Measurements from ENCODE around the gene VPS4B. TPM values are rescaled to one million over a fixed set of nuclear protein-coding genes. Genes with fewer than 3 reads are reported as not detected.

VPS4B gene
- total and polyA plus RNA-seq, 2 of the 8 experiments (the other 6 are each of a cell fraction or from before 2014, with no cell fraction given): 7.2 to 45.3 TPM

DNA sequence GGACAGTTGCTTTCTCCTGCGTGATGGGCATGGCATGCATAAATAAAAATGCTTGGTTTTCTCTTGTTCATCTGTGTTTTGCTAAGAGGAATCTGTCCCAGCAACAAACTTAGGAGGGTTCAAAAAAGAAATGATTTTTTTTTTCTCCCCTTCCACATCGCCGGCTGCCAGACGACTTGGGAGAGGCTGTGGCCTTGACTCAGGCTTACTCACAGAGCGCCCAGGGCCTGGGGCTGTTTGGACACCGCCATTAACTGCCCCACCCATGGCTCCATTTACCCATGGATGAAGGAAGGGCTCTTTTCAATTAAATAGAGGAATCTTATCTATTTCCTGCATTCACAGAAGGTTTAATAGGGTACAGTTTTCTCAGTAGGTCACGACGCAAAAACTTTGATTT is 32.2 kb upstream of the VPS4B start (continued):
- TF ChIP-seq YY1 (IDR thresholded peaks at IDR 0.05; ENCODE audit: low read depth, low read length): no peak
- TF ChIP-seq KDM4A (IDR thresholded peaks at IDR 0.05; ENCODE audit: low read depth, low read length, severe bottlenecking): no peak
- TF ChIP-seq, protein P1, sequence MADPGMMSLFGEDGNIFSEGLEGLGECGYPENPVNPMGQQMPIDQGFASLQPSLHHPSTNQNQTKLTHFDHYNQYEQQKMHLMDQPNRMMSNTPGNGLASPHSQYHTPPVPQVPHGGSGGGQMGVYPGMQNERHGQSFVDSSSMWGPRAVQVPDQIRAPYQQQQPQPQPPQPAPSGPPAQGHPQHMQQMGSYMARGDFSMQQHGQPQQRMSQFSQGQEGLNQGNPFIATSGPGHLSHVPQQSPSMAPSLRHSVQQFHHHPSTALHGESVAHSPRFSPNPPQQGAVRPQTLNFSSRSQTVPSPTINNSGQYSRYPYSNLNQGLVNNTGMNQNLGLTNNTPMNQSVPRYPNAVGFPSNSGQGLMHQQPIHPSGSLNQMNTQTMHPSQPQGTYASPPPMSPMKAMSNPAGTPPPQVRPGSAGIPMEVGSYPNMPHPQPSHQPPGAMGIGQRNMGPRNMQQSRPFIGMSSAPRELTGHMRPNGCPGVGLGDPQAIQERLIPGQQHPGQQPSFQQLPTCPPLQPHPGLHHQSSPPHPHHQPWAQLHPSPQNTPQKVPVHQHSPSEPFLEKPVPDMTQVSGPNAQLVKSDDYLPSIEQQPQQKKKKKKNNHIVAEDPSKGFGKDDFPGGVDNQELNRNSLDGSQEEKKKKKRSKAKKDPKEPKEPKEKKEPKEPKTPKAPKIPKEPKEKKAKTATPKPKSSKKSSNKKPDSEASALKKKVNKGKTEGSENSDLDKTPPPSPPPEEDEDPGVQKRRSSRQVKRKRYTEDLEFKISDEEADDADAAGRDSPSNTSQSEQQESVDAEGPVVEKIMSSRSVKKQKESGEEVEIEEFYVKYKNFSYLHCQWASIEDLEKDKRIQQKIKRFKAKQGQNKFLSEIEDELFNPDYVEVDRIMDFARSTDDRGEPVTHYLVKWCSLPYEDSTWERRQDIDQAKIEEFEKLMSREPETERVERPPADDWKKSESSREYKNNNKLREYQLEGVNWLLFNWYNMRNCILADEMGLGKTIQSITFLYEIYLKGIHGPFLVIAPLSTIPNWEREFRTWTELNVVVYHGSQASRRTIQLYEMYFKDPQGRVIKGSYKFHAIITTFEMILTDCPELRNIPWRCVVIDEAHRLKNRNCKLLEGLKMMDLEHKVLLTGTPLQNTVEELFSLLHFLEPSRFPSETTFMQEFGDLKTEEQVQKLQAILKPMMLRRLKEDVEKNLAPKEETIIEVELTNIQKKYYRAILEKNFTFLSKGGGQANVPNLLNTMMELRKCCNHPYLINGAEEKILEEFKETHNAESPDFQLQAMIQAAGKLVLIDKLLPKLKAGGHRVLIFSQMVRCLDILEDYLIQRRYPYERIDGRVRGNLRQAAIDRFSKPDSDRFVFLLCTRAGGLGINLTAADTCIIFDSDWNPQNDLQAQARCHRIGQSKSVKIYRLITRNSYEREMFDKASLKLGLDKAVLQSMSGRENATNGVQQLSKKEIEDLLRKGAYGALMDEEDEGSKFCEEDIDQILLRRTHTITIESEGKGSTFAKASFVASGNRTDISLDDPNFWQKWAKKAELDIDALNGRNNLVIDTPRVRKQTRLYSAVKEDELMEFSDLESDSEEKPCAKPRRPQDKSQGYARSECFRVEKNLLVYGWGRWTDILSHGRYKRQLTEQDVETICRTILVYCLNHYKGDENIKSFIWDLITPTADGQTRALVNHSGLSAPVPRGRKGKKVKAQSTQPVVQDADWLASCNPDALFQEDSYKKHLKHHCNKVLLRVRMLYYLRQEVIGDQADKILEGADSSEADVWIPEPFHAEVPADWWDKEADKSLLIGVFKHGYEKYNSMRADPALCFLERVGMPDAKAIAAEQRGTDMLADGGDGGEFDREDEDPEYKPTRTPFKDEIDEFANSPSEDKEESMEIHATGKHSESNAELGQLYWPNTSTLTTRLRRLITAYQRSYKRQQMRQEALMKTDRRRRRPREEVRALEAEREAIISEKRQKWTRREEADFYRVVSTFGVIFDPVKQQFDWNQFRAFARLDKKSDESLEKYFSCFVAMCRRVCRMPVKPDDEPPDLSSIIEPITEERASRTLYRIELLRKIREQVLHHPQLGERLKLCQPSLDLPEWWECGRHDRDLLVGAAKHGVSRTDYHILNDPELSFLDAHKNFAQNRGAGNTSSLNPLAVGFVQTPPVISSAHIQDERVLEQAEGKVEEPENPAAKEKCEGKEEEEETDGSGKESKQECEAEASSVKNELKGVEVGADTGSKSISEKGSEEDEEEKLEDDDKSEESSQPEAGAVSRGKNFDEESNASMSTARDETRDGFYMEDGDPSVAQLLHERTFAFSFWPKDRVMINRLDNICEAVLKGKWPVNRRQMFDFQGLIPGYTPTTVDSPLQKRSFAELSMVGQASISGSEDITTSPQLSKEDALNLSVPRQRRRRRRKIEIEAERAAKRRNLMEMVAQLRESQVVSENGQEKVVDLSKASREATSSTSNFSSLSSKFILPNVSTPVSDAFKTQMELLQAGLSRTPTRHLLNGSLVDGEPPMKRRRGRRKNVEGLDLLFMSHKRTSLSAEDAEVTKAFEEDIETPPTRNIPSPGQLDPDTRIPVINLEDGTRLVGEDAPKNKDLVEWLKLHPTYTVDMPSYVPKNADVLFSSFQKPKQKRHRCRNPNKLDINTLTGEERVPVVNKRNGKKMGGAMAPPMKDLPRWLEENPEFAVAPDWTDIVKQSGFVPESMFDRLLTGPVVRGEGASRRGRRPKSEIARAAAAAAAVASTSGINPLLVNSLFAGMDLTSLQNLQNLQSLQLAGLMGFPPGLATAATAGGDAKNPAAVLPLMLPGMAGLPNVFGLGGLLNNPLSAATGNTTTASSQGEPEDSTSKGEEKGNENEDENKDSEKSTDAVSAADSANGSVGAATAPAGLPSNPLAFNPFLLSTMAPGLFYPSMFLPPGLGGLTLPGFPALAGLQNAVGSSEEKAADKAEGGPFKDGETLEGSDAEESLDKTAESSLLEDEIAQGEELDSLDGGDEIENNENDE (IDR thresholded peaks at IDR 0.05; ENCODE audit: insufficient replicate concordance, low read length): no peak

Measured in H1 (cell line).